H1 (cell line): ENCODE measurements around the gene RASD2. TPM values are rescaled to one million over a fixed set of nuclear protein-coding genes. Genes with fewer than 3 reads are reported as not detected.

ENCODE experiments used
- CTCF ChIA-PET: fragments of 300-600 bp; sonication (Branson Sonifier 250); formaldehyde crosslinking; loops from one replicate; lab custom pipeline; 2021; ENCODE audit not compliant: partially characterized antibody; lab: Charles Lee
- POLR2A ChIA-PET: fragments of 300-600 bp; sonication (Branson Sonifier 250); formaldehyde crosslinking; loops from one replicate; lab custom pipeline; 2021; ENCODE audit warnings: inconsistent platforms; ENCODE audit not compliant: partially characterized antibody; lab: Charles Lee
- DNase-seq, 2 experiments: peaks; one replicate each; pipeline versions ENCODE4 v3.0.0 to v3.0.0-alpha.2; 2010 to 2022; ENCODE audit warnings: low spot score in 2 of 2, low read depth in 1 of 2, mixed read lengths in 1 of 2
- FAIRE-seq: peaks from 2 replicates; lab custom pipeline; 2011; peaks lifted over from hg19 to GRCh38; lab: Jason Lieb, UNC
- H2AFZ ChIP-seq: 2 replicates; pipeline ENCODE4 v1.8.1; 2012; ENCODE audit warnings: low read length, inconsistent platforms
- H2AK5ac ChIP-seq: 2 replicates; pipeline ENCODE4 v1.6.1; 2013; ENCODE audit warnings: low read depth, low read length
- H2BK120ac ChIP-seq: replicated peaks from 2 replicates; pipeline ENCODE3; 2013; ENCODE audit warnings: low read depth, low read length, inconsistent platforms
- H2BK12ac ChIP-seq: 2 replicates; pipeline ENCODE4 v1.6.1; 2013; ENCODE audit warnings: low read depth, low read length
- H2BK15ac ChIP-seq: 2 replicates; pipeline ENCODE4 v1.6.1; 2013; ENCODE audit warnings: low read length
- H2BK20ac ChIP-seq: 2 replicates; pipeline ENCODE4 v1.6.1; 2013; ENCODE audit warnings: low read length
- H2BK5ac ChIP-seq: 2 replicates; pipeline ENCODE4 v1.6.1; 2013; ENCODE audit warnings: low read depth, low read length
- H3K14ac ChIP-seq: 2 replicates; pipeline ENCODE4 v1.6.1; 2013; ENCODE audit warnings: inconsistent platforms; ENCODE audit not compliant: insufficient read length
- H3K18ac ChIP-seq: 2 replicates; pipeline ENCODE4 v1.6.1; 2013; ENCODE audit warnings: low read length; ENCODE audit errors: extremely low read depth
- H3K23ac ChIP-seq: 2 replicates; pipeline ENCODE4 v1.6.1; 2013; ENCODE audit warnings: inconsistent platforms; ENCODE audit not compliant: insufficient read length
- H3K23me2 ChIP-seq: 2 replicates; pipeline ENCODE4 v1.6.1; 2013; ENCODE audit warnings: low read depth, low read length
- H3K27ac ChIP-seq: 2 replicates; pipeline ENCODE4 v1.6.1; 2011; ENCODE audit warnings: low read depth, low read length, inconsistent platforms
- H3K27me3 ChIP-seq, 4 experiments: replicated peaks in 1 of 4; 1 replicate in 1 of 4; 2 replicates in 3 of 4; pipeline versions ENCODE4 v1.6.1 to v1.8.1; 2011 to 2013; ENCODE audit warnings: low read length in 3 of 4, mild to moderate bottlenecking in 3 of 4, inconsistent platforms in 2 of 4, mixed read lengths in 2 of 4, moderate library complexity in 1 of 4; ENCODE audit not compliant: control insufficient read depth in 3 of 4, insufficient read depth in 3 of 4; ENCODE audit errors: extremely low read depth in 1 of 4
- H3K36me3 ChIP-seq, 4 experiments: 2 replicates each; pipeline versions ENCODE4 v1.6.1 to v1.8.1; 2011 to 2013; ENCODE audit warnings: mild to moderate bottlenecking in 4 of 4, low read length in 3 of 4, moderate library complexity in 2 of 4, control low read depth in 1 of 4, inconsistent platforms in 1 of 4; ENCODE audit not compliant: insufficient read depth in 4 of 4, control insufficient read depth in 2 of 4
- H3K4ac ChIP-seq: replicated peaks from 2 replicates; pipeline ENCODE3; 2013; ENCODE audit warnings: low read length, low read depth, mixed read lengths, inconsistent platforms; ENCODE audit not compliant: insufficient read length
- H3K4me1 ChIP-seq, 4 experiments: replicated peaks in 1 of 4; 1 replicate in 1 of 4; 2 replicates in 3 of 4; pipeline versions ENCODE4 v1.6.1 to v1.8.1; 2011 to 2013; ENCODE audit warnings: low read length in 3 of 4, inconsistent platforms in 2 of 4, mixed read lengths in 1 of 4; ENCODE audit not compliant: insufficient read depth in 4 of 4, control insufficient read depth in 3 of 4
- H3K4me2 ChIP-seq, 2 experiments: 2 replicates each; pipeline versions ENCODE4 v1.6.1 to v1.8.1; 2011 to 2013; ENCODE audit warnings: low read depth in 2 of 2, low read length in 2 of 2, control low read depth in 1 of 2, inconsistent platforms in 1 of 2, mild to moderate bottlenecking in 1 of 2; ENCODE audit not compliant: insufficient read depth in 1 of 2
- H3K4me3 ChIP-seq, 4 experiments: fragments of 200-600, 300-600 bp in 1 of 4; sonication (generic), shearing (Covaris generic), sonication (Bioruptor Twin) in 1 of 4; 2 replicates each; pipeline versions ENCODE4 v1.5.1 to v1.8.1; 2011 to 2016; ENCODE audit warnings: low read length in 4 of 4, low read depth in 3 of 4, control low read depth in 2 of 4, inconsistent platforms in 2 of 4, mild to moderate bottlenecking in 2 of 4, mixed read lengths in 1 of 4, moderate library complexity in 1 of 4; ENCODE audit not compliant: insufficient read depth in 2 of 4; ENCODE audit errors: extremely low read depth in 1 of 4
- H3K56ac ChIP-seq: replicated peaks from 2 replicates; pipeline ENCODE3; 2013; ENCODE audit warnings: low read depth, mild to moderate bottlenecking, mixed read lengths, low read length, inconsistent platforms; ENCODE audit not compliant: insufficient read length
- H3K79me1 ChIP-seq: 2 replicates; pipeline ENCODE4 v1.6.1; 2013; ENCODE audit warnings: low read depth, low read length, control low read depth
- H3K79me2 ChIP-seq, 2 experiments: 2 replicates each; pipeline versions ENCODE4 v1.6.1 to v1.8.1; 2012 to 2013; ENCODE audit warnings: low read length in 2 of 2, mild to moderate bottlenecking in 2 of 2, inconsistent platforms in 1 of 2; ENCODE audit not compliant: insufficient read depth in 2 of 2, control insufficient read depth in 1 of 2
- H3K9ac ChIP-seq, 4 experiments: replicated peaks in 1 of 4; 1 replicate in 1 of 4; 2 replicates in 3 of 4; pipeline versions ENCODE4 v1.6.1 to v1.8.1; 2011 to 2013; ENCODE audit warnings: low read depth in 3 of 4, low read length in 3 of 4, control low read depth in 2 of 4, mild to moderate bottlenecking in 2 of 4, moderate library complexity in 2 of 4, inconsistent platforms in 1 of 4; ENCODE audit errors: extremely low read depth in 1 of 4
- H3K9me3 ChIP-seq, 2 experiments: 2 replicates each; pipeline versions ENCODE4 v1.6.1 to v1.8.1; 2012 to 2013; ENCODE audit warnings: mild to moderate bottlenecking in 2 of 2, moderate library complexity in 2 of 2, control low read depth in 1 of 2, inconsistent platforms in 1 of 2, low read depth in 1 of 2, low read length in 1 of 2, mixed read lengths in 1 of 2; ENCODE audit not compliant: insufficient read depth in 2 of 2
- H4K20me1 ChIP-seq, 2 experiments: replicated peaks in 1 of 2; 2 replicates each; pipeline versions ENCODE3 to v1.8.1; 2011 to 2013; ENCODE audit warnings: inconsistent platforms in 2 of 2, low read length in 2 of 2, mild to moderate bottlenecking in 1 of 2; ENCODE audit not compliant: insufficient read depth in 2 of 2, control insufficient read depth in 1 of 2
- H4K5ac ChIP-seq: 2 replicates; pipeline ENCODE4 v1.6.1; 2013; ENCODE audit warnings: low read length, low read depth, mixed read lengths, inconsistent platforms; ENCODE audit not compliant: insufficient read length
- H4K8ac ChIP-seq: 2 replicates; pipeline ENCODE4 v1.8.0; 2013; ENCODE audit warnings: mild to moderate bottlenecking, moderate library complexity, low read length, inconsistent platforms; ENCODE audit not compliant: insufficient read depth; ENCODE audit errors: extremely low read depth
- H4K91ac ChIP-seq: replicated peaks from 2 replicates; pipeline ENCODE3; 2013; ENCODE audit warnings: low read length, mixed read lengths, inconsistent platforms; ENCODE audit not compliant: insufficient read length
- ATF2 ChIP-seq: IDR thresholded peaks from 2 replicates; pipeline ENCODE4 v1.6.1; 2012; ENCODE audit warnings: low read length, inconsistent platforms
- WGBS, 2 experiments: shearing (Covaris generic) in 1 of 2; methylation state at CpG; one replicate each; pipeline versions ENCODE4 v1.1.6 to v1.1.7; 2013 to 2015; ENCODE audit warnings: low lambda C conversion rate in 2 of 2, mixed read lengths in 2 of 2, inconsistent platforms in 1 of 2, low coverage in 1 of 2, missing lambda C conversion rate in 1 of 2; ENCODE audit not compliant: insufficient replicate concordance in 2 of 2, insufficient coverage in 1 of 2, insufficient read length in 1 of 2; ENCODE audit errors: extremely low coverage in 1 of 2, missing lambda C conversion rate in 1 of 2; 5-methylcytosine and 5-hydroxymethylcytosine counted together
- polyA plus RNA-seq, 7 experiments: library from polyadenylated mRNA; depleted of rRNA in 3 of 7; stranded (reverse) in 5 of 7; unstranded in 2 of 7; fragments of >200 nt in 5 of 7; fragments of 200-250 nt in 2 of 7; gene quantifications; 1 replicate in 5 of 7; 2 replicates in 1 of 7; 4 replicates in 1 of 7; pipeline versions ENCODE4 v1.2.1 to v1.2.3, GENCODE V29; 2011 to 2013; ENCODE audit warnings: missing spikeins in 2 of 7, mixed read lengths in 2 of 7
- total RNA-seq: library from RNA; stranded (reverse); fragmentation: NEBNext Ultra II Directional; extraction: Animal tissue kit (Norgen Biotek cat#: 25700); gene quantifications from 2 replicates; pipeline ENCODE4 v1.2.1, GENCODE V29; 2021

RASD2 gene
- total and polyA plus RNA-seq, 2 of the 8 experiments (the other 6 are each of a cell fraction or from before 2014, with no cell fraction given), result 1.9 to 5.1 TPM

GRCh38 chr22:35549328-35549727, 8.7 kb downstream of the RASD2 start:
- no peak overlapping the region for H4K5ac ChIP-seq
- no peaks in the 10 kb centered on the region for H4K20me1 ChIP-seq
- no peak overlapping the region for H3K23ac ChIP-seq
- H3K23me2 ChIP-seq, result no peaks in the 10 kb centered on the region; the same call in 1 of the 2 replicates
- H3K4ac ChIP-seq, result no peak overlapping the region
- H3K9ac ChIP-seq, result no peak overlapping the region
- DNase-seq (no peak), FAIRE-seq (no peak)
- no peak overlapping the region for H3K18ac ChIP-seq
- no peaks in the 10 kb centered on the region; a peak in 1 of 7 replicates for H3K27me3 ChIP-seq
- no peak overlapping the region for H3K27ac ChIP-seq
- no peak overlapping the region for H2BK120ac ChIP-seq
- H3K36me3 ChIP-seq, result no peaks in the 10 kb centered on the region
- H3K4me3 ChIP-seq, result no peak overlapping the region
- no peaks in the 10 kb centered on the region for H3K9me3 ChIP-seq
- peaks cover 0 to 27% (median 11%) of the 10 kb centered on the region in 4 experiments; a peak in 6 of 7 replicates for H3K4me1 ChIP-seq
- POLR2A ChIA-PET, result interaction anchor here (0.8 to 1.5 kb wide), 4 partner anchors 9 to 119 kb away, joined by 3 to 5 read pairs (median 4); no protein-coding TSS in a partner anchor
- H3K79me2 ChIP-seq, result no peaks in the 10 kb centered on the region
- 0 out of 2 replicates have a peak overlapping the region, but pooled peaks have one; percentile 34 for H2BK20ac ChIP-seq
- H2BK15ac ChIP-seq, result no peak overlapping the region
- H4K91ac ChIP-seq, result no peak overlapping the region
- H2AFZ ChIP-seq, result no peak overlapping the region
- no peak overlapping the region for H2BK5ac ChIP-seq
- CTCF ChIA-PET, result interaction anchor here (0.6 to 6.2 kb wide), 13 partner anchors 10 to 673 kb away, joined by 3 to 51 read pairs (median 3); partner anchors contain the start of gene RASD2
- no peak overlapping the region for H4K8ac ChIP-seq
- no peaks in the 10 kb centered on the region for H3K79me1 ChIP-seq
- no peak overlapping the region for H2AK5ac ChIP-seq
- no peak overlapping the region for H3K56ac ChIP-seq
- no peak overlapping the region for H3K4me2 ChIP-seq
- H3K14ac ChIP-seq, result no peak overlapping the region
- H2BK12ac ChIP-seq, result no peak overlapping the region
- WGBS, 2 experiments, result 67% methylated on average over 11 of the region's 11 CpGs; no CpG with 5 or more reads in 1 of the 2 experiments
- TF ChIP-seq ATF2, result no peak
